Stimulated activated CD4-positive, alpha-beta T cell treated with anti-CD3 and anti-CD28 coated beads, Interleukin-4, amount 100 ng/mL, for 1 hour (primary cell): ENCODE data around the gene TSPAN32.

ENCODE experiments used
- DNase-seq: peaks from one replicate; pipeline ENCODE4 v3.0.0-alpha.2; 2020

TSPAN32 gene

DNA sequence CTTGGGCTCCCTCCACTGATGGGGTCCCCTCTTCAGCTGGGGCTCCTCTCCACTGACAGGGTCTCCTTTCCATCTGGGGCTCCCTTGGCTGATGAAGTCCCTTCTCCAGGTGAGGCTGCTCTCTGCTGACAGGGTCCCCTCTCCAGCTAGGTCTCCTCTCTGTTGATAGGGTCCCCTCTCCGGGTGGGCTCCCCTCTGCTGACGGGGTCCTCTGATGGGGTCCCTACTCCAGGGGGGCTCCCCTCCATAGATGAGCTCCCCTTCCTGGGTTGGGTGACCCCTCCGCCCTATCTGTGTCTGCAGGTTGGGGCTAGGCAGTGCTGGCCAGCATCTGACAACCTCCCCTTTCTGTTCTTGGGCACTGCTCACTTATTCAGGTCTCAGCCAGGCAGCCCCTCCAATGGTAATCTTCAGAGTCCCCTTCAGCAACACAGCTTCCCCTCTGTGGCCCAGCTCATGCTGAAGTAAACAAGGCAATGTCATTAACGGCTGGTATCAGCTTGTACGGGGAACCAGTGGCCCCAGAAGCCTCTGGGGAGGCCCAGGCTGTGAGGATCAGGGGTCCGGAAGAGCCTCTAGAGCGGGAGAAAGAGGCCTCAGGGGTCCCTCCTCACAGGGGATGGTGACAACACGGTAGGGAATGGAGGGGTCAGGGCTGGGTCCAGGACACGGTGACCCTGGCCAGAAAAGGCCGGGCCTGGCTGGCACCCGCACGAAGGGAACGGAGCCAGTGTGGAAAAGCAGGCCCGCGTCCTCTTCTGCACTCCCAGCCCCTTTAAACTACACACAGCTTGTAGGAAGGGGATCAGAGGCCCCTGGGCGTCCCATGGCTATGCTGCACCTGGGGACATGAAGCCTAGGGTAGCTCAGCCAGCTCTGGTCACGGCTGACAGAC lies 65.7 kb downstream of the TSPAN32 start:
- no peak for DNase-seq
